ENCODE results near the gene TMEM128. TPM values are rescaled to one million over a fixed set of nuclear protein-coding genes. Genes with fewer than 3 reads are reported as not detected.

The TMEM128 gene
- total RNA-seq, 1 experiment from 2014 or later: 16.6 TPM

DNA sequence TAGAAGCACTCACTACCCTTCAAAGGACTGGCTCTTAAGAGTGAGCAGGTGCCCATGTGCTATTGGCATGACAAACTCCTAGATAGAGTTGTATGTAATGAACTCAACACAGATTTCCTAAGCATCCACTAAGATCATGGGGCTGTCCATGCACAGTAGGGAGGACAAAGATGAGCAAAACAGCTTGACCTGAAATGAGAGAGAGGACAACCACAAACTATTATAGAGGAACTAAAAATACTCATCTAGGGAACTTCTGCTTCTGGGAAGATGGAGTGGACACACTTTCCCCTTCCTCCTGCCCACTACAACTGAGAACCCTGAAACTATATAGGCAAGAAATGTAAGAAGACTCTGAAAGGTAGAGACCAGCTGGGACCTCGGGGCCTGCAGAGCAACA, 20.8 kb upstream of the TMEM128 start:
- TF ChIP-seq, protein P1, sequence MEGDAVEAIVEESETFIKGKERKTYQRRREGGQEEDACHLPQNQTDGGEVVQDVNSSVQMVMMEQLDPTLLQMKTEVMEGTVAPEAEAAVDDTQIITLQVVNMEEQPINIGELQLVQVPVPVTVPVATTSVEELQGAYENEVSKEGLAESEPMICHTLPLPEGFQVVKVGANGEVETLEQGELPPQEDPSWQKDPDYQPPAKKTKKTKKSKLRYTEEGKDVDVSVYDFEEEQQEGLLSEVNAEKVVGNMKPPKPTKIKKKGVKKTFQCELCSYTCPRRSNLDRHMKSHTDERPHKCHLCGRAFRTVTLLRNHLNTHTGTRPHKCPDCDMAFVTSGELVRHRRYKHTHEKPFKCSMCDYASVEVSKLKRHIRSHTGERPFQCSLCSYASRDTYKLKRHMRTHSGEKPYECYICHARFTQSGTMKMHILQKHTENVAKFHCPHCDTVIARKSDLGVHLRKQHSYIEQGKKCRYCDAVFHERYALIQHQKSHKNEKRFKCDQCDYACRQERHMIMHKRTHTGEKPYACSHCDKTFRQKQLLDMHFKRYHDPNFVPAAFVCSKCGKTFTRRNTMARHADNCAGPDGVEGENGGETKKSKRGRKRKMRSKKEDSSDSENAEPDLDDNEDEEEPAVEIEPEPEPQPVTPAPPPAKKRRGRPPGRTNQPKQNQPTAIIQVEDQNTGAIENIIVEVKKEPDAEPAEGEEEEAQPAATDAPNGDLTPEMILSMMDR (conservative IDR thresholded peaks at IDR 0.05; ENCODE audit: low read depth, low read length): no peak
- no peak for TF ChIP-seq EZH2 (IDR thresholded peaks at IDR 0.05; ENCODE audit: borderline replicate concordance, low read depth, low read length, poor library complexity, severe bottlenecking)
- Histone ChIP-seq H3K27me3 (replicated peaks; ENCODE audit: insufficient read depth, low read depth, low read length, poor library complexity) (no peaks in the 10 kb centered on the region), H3K4me3 (ENCODE audit: low read depth, low read length, poor library complexity, severe bottlenecking) (no peak overlapping the region), H3K27ac (ENCODE audit: low read depth, low read length, poor library complexity, severe bottlenecking) (no peak overlapping the region), H3K4me1 (ENCODE audit: insufficient read depth, low read length, poor library complexity, severe bottlenecking) (no peaks in the 10 kb centered on the region), H3K36me3 (ENCODE audit: insufficient read depth, low read length, poor library complexity, severe bottlenecking) (peaks cover 49% of the 10 kb centered on the region), H3K9me3 (ENCODE audit: low read depth, low read length, poor library complexity, severe bottlenecking) (no peaks in the 10 kb centered on the region)
- BruUV-seq (replicated peaks): no TSS peak
- POLR2A ChIA-PET (ENCODE audit: low non-redundant PET): no interaction called here
- intact Hi-C loops (cut with micrococcal nuclease; ENCODE audit: unreplicated experiment): no loop called here
- no peak for DNase-seq (ENCODE audit: low spot score)
- CTCF ChIA-PET: no interaction called here

- Histone ChIP-seq H3K4me3 (ENCODE audit: low read depth, low read length, poor library complexity, severe bottlenecking) (no peak overlapping the region), H3K27me3 (replicated peaks; ENCODE audit: insufficient read depth, low read depth, low read length, poor library complexity) (no peaks in the 10 kb centered on the region), H3K4me1 (ENCODE audit: insufficient read depth, low read length, poor library complexity, severe bottlenecking) (no peaks in the 10 kb centered on the region), H3K9me3 (ENCODE audit: low read depth, low read length, poor library complexity, severe bottlenecking) (no peaks in the 10 kb centered on the region), H3K27ac (ENCODE audit: low read depth, low read length, poor library complexity, severe bottlenecking) (no peak overlapping the region), H3K36me3 (ENCODE audit: insufficient read depth, low read length, poor library complexity, severe bottlenecking) (peaks cover 41% of the 10 kb centered on the region)
- intact Hi-C loops (cut with micrococcal nuclease; ENCODE audit: unreplicated experiment): no loop called here
- DNase-seq (ENCODE audit: low spot score): no peak
- no peak for TF ChIP-seq EZH2 (IDR thresholded peaks at IDR 0.05; ENCODE audit: borderline replicate concordance, low read depth, low read length, poor library complexity, severe bottlenecking)
- TF ChIP-seq, protein P1 (conservative IDR thresholded peaks at IDR 0.05; ENCODE audit: low read depth, low read length): no peak
- CTCF ChIA-PET: no interaction called here
- BruUV-seq (replicated peaks): TSS peak; percentile 67
- POLR2A ChIA-PET (ENCODE audit: low non-redundant PET): no interaction called here
These were observed 20.0 kb upstream of the TMEM128 start for GRCh38 chr4:4267981-4268380.

DNA sequence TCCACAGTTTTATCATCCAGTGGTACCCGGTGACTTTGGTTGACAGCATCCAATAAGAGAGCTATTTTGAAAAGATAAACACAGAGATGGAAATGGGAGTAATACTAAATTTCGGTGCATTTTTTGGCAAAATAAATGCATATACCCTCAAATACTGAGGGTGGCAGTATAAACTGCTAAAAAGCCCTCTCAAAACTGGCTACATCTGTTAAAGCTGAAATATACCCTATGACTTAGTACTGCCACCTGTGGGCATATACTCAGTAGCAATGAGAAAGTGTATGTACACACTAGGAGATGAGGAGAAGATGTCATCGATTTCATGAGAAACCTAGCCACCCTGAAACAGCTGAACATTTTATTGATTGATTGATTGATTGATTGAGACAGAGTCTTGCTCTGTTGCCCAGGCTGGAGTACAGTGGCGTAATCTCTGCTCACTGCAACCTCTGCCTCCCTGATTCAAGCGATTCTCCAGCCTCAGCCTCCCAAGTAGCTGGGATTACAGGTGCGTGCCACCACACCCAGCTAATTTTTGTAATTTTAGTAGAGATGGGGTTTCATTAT, 12.2 kb upstream of the TMEM128 start:
- no peak for TF ChIP-seq EZH2 (IDR thresholded peaks at IDR 0.05; ENCODE audit: borderline replicate concordance, low read depth, low read length, poor library complexity, severe bottlenecking)
- TF ChIP-seq, protein P1 (conservative IDR thresholded peaks at IDR 0.05; ENCODE audit: low read depth, low read length): peak; percentile 59
- no peak overlapping the region for H3K27ac ChIP-seq (ENCODE audit: low read depth, low read length, poor library complexity, severe bottlenecking)
- no peaks in the 10 kb centered on the region for H3K4me1 ChIP-seq (ENCODE audit: insufficient read depth, low read length, poor library complexity, severe bottlenecking)
- H3K36me3 ChIP-seq (ENCODE audit: insufficient read depth, low read length, poor library complexity, severe bottlenecking): no peaks in the 10 kb centered on the region
- H3K4me3 ChIP-seq (ENCODE audit: low read depth, low read length, poor library complexity, severe bottlenecking): no peak overlapping the region
- H3K9me3 ChIP-seq (ENCODE audit: low read depth, low read length, poor library complexity, severe bottlenecking): no peaks in the 10 kb centered on the region
- peak; percentile 68 for DNase-seq (ENCODE audit: low spot score)
- ChIA-PET POLR2A (ENCODE audit: low non-redundant PET) (no interaction called here), CTCF (interaction anchor here (0.7 to 0.9 kb wide), 2 partner anchors 76 to 77 kb away, joined by 3 read pairs; no protein-coding TSS in a partner anchor)
- BruUV-seq (replicated peaks): no TSS peak
- H3K27me3 ChIP-seq (replicated peaks; ENCODE audit: insufficient read depth, low read depth, low read length, poor library complexity): no peaks in the 10 kb centered on the region
- intact Hi-C loops (cut with micrococcal nuclease; ENCODE audit: unreplicated experiment): no loop called here
